ENCODE measurements around the gene MYO1B.

DNA sequence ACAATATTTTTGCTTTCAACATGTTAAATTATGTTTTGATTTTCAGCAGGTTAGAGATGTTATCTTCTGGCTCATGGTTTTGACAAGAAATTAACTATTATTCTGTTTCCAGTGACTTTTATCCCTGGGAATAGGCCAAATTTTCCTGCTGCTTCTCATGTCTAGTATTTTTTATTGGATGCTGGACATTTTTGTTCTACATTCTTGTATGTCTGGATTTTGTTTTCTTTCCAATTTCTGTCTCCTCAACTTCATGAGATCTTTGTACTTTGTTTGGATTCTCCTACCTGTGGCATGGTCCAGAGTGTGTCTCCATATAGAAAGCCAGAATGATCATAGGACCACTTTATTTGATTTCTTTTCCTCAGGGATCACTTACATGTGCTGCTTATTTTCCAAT, 33.1 kb upstream of the MYO1B start:
- no peak for TF ChIP-seq SUZ12 (IDR thresholded peaks at IDR 0.05; ENCODE audit: extremely low read depth, insufficient read depth, insufficient read length)
- no peak for TF ChIP-seq YY1 (IDR thresholded peaks at IDR 0.05; ENCODE audit: insufficient read depth, insufficient read length)
- TF ChIP-seq ZNF274 (IDR thresholded peaks at IDR 0.05; ENCODE audit: low read depth, low read length), result no peak
